D721Med (cell line): ENCODE results near the gene METTL13.

Experiments used
- DNase-seq: peaks from one replicate; pipeline ENCODE4 v3.0.0; 2011; ENCODE audit warnings: low spot score; ENCODE audit not compliant: insufficient read length
- FAIRE-seq: peaks from 2 replicates; lab custom pipeline; 2011; peaks lifted over from hg19 to GRCh38; lab: Jason Lieb, UNC
- TF ChIP-seq, protein P1 (sequence below): IDR thresholded peaks from 2 replicates; pipeline ENCODE4 v1.5.1; 2012; ENCODE audit warnings: mild to moderate bottlenecking, control low read depth; ENCODE audit not compliant: insufficient read depth; ENCODE audit errors: missing control alignments

Gene METTL13, protein sequence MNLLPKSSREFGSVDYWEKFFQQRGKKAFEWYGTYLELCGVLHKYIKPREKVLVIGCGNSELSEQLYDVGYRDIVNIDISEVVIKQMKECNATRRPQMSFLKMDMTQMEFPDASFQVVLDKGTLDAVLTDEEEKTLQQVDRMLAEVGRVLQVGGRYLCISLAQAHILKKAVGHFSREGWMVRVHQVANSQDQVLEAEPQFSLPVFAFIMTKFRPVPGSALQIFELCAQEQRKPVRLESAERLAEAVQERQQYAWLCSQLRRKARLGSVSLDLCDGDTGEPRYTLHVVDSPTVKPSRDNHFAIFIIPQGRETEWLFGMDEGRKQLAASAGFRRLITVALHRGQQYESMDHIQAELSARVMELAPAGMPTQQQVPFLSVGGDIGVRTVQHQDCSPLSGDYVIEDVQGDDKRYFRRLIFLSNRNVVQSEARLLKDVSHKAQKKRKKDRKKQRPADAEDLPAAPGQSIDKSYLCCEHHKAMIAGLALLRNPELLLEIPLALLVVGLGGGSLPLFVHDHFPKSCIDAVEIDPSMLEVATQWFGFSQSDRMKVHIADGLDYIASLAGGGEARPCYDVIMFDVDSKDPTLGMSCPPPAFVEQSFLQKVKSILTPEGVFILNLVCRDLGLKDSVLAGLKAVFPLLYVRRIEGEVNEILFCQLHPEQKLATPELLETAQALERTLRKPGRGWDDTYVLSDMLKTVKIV

DNA sequence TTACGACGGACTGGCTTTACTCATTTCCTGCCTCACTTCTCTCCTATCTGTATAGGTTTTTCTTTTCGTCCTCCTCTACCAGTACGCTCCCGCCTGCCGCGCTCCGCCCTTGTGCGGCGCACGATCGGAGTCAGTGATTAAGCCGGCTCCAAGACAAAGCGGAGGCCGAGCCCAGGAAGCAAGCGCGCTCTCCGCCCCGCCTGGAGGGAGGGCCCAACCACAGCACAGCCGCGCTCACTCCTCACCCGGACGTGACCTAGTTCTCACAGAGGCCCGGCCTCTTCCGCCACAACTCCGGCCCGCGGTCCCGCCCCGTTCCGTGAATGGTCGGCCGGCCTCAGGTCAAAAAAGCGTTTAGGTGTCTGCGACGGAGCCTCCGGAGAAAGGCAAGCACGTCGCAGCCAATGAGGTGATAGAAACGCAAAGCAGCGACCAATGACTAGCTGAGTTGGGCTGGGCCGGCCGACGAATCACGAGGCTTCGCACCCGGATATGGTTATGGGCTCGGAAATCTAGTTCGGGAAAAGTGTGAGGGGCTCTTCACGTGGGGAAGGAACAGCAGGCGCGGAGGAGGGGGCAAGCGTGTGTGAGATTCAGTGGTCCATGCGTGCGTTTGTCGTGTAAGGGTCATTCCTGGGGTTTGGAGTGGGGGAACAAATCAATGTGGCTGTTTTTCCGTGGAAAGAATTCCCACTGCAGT, at the start of gene METTL13:
Gene METTL13, plus strand, starts transcription at position 485 of the 700 bp plus-strand sequence. CDS start 308 bp downstream, outside the sequence.
- TF ChIP-seq, protein P1, sequence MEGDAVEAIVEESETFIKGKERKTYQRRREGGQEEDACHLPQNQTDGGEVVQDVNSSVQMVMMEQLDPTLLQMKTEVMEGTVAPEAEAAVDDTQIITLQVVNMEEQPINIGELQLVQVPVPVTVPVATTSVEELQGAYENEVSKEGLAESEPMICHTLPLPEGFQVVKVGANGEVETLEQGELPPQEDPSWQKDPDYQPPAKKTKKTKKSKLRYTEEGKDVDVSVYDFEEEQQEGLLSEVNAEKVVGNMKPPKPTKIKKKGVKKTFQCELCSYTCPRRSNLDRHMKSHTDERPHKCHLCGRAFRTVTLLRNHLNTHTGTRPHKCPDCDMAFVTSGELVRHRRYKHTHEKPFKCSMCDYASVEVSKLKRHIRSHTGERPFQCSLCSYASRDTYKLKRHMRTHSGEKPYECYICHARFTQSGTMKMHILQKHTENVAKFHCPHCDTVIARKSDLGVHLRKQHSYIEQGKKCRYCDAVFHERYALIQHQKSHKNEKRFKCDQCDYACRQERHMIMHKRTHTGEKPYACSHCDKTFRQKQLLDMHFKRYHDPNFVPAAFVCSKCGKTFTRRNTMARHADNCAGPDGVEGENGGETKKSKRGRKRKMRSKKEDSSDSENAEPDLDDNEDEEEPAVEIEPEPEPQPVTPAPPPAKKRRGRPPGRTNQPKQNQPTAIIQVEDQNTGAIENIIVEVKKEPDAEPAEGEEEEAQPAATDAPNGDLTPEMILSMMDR, result no peak
- peak; percentile 66 for FAIRE-seq
- DNase-seq, result peak; percentile 95

DNA sequence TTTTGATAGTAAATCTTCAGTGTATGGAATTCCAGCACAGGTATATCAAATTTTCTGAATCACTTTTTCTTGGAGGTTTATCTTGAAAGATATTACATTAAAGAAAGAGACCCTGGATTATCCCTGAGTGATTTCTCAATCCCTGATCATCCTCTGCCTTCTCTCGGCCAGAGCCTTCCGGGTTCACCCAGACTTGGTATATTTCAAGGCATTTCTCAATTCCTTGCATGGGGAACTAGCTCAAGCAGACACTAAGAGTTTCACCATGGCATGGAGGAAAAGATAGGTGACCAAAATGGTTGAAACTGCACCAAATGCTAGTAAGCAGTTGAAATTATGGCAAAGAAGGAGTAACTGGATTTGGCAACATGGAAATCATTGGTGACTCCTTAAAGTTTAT, 45.3 kb upstream of the METTL13 start:
- no peak for DNase-seq
- FAIRE-seq, result no peak
- TF ChIP-seq, protein P1, result no peak

DNA sequence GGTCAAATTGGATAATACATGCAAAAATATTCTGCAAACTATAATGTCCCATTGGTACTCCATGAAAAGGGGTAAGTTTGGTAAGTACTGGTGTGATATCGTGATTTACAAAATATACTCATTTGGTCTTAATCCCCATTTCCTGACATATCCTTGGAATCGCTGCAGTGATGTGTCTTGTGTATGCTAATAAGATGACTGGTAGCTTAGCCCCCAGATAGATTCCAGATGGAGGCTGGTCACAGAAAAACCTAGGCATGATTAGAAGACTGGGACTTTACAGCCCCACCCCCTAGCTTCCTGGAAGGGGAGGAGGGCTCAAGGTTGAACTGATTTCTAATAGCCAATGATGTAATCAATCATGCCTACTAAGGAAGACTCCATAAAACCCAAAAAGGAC, 42.5 kb upstream of the METTL13 start:
- no peak for FAIRE-seq
- DNase-seq, result no peak
- TF ChIP-seq, protein P1, result no peak

DNA sequence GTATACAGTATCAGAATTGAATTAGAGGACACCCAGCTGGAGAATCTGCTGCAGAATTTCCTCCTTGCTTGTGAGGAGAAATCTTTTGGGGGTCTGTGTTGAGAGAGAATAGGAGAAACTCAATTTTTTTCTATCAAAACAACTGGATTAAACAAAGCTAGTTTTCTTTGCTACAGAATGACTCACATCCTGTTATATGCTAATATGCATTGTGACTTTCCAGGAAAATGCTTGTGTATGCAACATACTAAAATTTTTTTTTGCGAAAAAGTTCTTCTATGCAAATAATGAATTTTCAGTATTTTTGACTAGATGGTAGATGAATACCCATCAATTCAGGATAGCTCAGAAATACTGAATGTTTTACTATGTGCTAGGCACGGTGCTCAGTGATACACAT, 41.8 kb upstream of the METTL13 start:
- TF ChIP-seq, protein P1, result no peak
- FAIRE-seq (peak; percentile 63), DNase-seq (no peak)

DNA sequence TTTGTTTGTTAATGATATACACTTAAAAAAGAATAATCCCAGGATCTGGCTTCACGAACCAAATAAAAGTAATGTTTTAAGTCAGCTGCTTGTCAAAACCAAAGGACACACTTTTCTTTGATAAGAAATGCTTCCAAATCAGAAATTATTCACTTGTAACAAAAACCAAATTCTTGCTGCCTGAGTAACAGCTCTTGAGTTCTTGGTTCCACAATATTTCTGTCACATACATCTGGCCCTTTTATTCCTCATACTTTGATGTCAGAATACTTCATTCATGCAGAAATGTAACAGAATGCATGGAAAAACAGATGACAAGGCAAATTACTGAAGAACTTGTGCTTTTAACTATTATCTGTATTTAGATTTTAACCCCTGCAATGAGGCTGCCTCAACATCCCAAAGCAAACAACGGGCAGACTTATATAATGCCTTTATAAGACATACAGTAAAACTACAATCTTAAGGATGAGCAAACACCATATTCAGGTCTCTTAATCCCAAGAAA, 41.0 kb upstream of the METTL13 start:
- TF ChIP-seq, protein P1, result no peak
- FAIRE-seq (no peak), DNase-seq (no peak)

DNA sequence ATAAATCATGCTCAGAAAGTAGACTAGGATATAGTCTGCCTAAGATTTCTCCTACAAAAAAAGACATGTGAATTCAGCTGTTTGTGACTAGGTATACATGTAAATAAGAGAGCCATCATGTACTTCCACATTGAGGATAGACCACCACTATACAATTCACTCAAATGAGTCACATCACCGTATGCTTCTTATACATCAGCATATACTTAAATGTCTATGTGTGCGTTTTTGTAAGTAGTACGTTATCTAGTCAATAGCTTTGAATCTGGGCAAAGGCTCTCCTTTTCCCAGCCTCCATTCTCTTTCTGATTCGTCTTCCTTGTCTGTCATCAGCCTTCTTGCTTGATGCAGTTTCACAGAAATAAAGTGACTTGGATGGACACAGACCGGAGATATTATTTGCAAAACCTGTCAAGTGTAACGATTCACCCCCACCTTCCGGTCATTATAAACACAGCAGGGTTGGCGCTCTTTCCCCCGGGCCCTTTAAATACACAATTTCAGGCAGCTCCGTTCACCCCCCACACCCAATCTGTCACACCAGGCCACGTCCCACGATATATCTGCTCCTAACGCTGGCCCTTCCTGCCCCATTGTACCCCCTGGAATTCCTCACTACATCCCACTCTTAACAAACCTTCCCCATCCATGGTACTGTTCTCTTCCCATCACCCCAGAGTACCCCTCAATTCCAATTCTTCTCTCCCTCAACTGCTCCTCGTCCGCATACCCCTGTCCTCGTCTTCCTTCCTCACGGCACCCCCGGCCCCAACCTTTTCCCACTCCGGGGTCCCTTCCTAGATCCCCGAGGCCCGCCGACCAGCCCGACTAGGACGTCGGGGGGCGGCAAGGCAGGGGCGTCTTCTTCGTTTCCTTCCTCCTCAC, 40.2 kb upstream of the METTL13 start:
- TF ChIP-seq, protein P1, result peak; percentile 30
- FAIRE-seq, result peak; percentile 84
- DNase-seq, result no peak
